CD1c-positive myeloid dendritic cell (primary cell): ENCODE results near the gene TBX2.
"Not testable (repeated sequence)": the region's sequence is repeated elsewhere in the genome, so short reads cannot be mapped to it uniquely, and the experiment has no call there.

Source experiments
- DNase-seq: peaks from one replicate; pipeline ENCODE4 v3.0.0-alpha.2; 2016; ENCODE audit errors: extremely low spot score

The TBX2 gene

GRCh38 chr17:61431594-61432311, 32.1 kb downstream of the TBX2 start:
- DNase-seq = no peak

- DNase-seq = no peak
These were observed 36.6 kb downstream of the TBX2 start for GRCh38 chr17:61436273-61436672.

- no peak for DNase-seq
These were observed 37.5 kb downstream of the TBX2 start for GRCh38 chr17:61436995-61437704.

- DNase-seq = no peak
These were observed 41.1 kb downstream of the TBX2 start for GRCh38 chr17:61440697-61441096.

- DNase-seq = not testable (repeated sequence)
These were observed 41.9 kb downstream of the TBX2 start for GRCh38 chr17:61441507-61441906.

GRCh38 chr17:61442136-61442775, 42.6 kb downstream of the TBX2 start:
- DNase-seq = no peak

GRCh38 chr17:61442878-61443474, 43.3 kb downstream of the TBX2 start:
- DNase-seq = no peak

GRCh38 chr17:61443475-61443882, 43.8 kb downstream of the TBX2 start:
- no peak for DNase-seq

GRCh38 chr17:61444075-61444474, 44.4 kb downstream of the TBX2 start:
- DNase-seq = no peak

GRCh38 chr17:61444831-61445230, 45.2 kb downstream of the TBX2 start:
- no peak for DNase-seq

- no peak for DNase-seq
These were observed 47.7 kb downstream of the TBX2 start for GRCh38 chr17:61447358-61447757.

GRCh38 chr17:61448042-61448441, 48.4 kb downstream of the TBX2 start:
- DNase-seq = no peak

- not testable (repeated sequence) for DNase-seq
These were observed 49.5 kb downstream of the TBX2 start for GRCh38 chr17:61449140-61449539.

GRCh38 chr17:61449707-61450640, 50.3 kb downstream of the TBX2 start:
- no peak for DNase-seq

- DNase-seq = no peak
These were observed 51.2 kb downstream of the TBX2 start for GRCh38 chr17:61450641-61451537.

- no peak for DNase-seq
These were observed 52.1 kb downstream of the TBX2 start for GRCh38 chr17:61451538-61452300.

GRCh38 chr17:61452301-61453290, 53.0 kb downstream of the TBX2 start, which contains the start of gene TBX4:
Gene TBX4 (plus strand): TSS chr17:61452422. CDS start chr17:61456491, 4,069 bp downstream.
- no peak for DNase-seq
